HepG2 (cell line): ENCODE results near the gene GSK3A. TPM values are rescaled to one million over a fixed set of nuclear protein-coding genes. Genes with fewer than 3 reads are reported as not detected.

Source experiments
- ARID3A ChIP-seq: IDR thresholded peaks from 2 replicates; pipeline ENCODE4 v1.6.1; 2012; ENCODE audit warnings: low read depth, low read length, improper control_type of control experiment
- ARNTL ChIP-seq: sonication (generic); formaldehyde crosslinking; IDR thresholded peaks from 2 replicates; pipeline ENCODE4 v1.4.0; 2020; ENCODE audit warnings: mild to moderate bottlenecking, missing genetic modification reagents
- ATRX ChIP-seq: sonication (generic); formaldehyde crosslinking; IDR thresholded peaks from 2 replicates; pipeline ENCODE4 v1.4.0; 2020; ENCODE audit warnings: missing genetic modification reagents, borderline replicate concordance
- HMGXB4 ChIP-seq, 2 experiments: sonication (generic) in 1 of 2; formaldehyde crosslinking in 1 of 2; IDR thresholded peaks; 2 replicates each; pipeline versions ENCODE4 v1.4.0 to v1.6.1; 2018 to 2020; ENCODE audit warnings: missing genetic modification reagents in 2 of 2, borderline replicate concordance in 1 of 2, low read depth in 1 of 2, mild to moderate bottlenecking in 1 of 2, missing biosample characterization in 1 of 2
- HOXA7 ChIP-seq: sonication (generic); formaldehyde crosslinking; IDR thresholded peaks from 2 replicates; pipeline ENCODE4 v1.8.1; 2022; ENCODE audit warnings: mild to moderate bottlenecking, missing genetic modification reagents, moderate library complexity
- IKZF4 ChIP-seq: sonication (generic); formaldehyde crosslinking; IDR thresholded peaks from 2 replicates; pipeline ENCODE4 v1.5.1; 2020; ENCODE audit warnings: borderline replicate concordance, mild to moderate bottlenecking, low read depth, missing genetic modification reagents; ENCODE audit errors: not compliant biosample characterization
- JDP2 ChIP-seq: sonication (generic); formaldehyde crosslinking; IDR thresholded peaks from 2 replicates; pipeline ENCODE4 v1.8.1; 2022; ENCODE audit warnings: missing genetic modification reagents, borderline replicate concordance
- JUNB ChIP-seq: sonication (generic); formaldehyde crosslinking; IDR thresholded peaks from 2 replicates; pipeline ENCODE4 v1.8.0; 2022; ENCODE audit warnings: missing genetic modification reagents, mild to moderate bottlenecking, borderline replicate concordance
- PCBP1 ChIP-seq: fragments of 200-400 bp; formaldehyde crosslinking; IDR thresholded peaks from 2 replicates; pipeline ENCODE4 v1.6.1; 2017; ENCODE audit warnings: mild to moderate bottlenecking, low read depth, low read length, borderline replicate concordance
- SMAD3 ChIP-seq: sonication (generic); formaldehyde crosslinking; IDR thresholded peaks from 2 replicates; pipeline ENCODE4 v1.4.0; 2020; ENCODE audit warnings: missing genetic modification reagents
- SMARCE1 ChIP-seq: fragments of 450-650 bp; IDR thresholded peaks from 2 replicates; pipeline ENCODE4 v1.6.1; 2017; ENCODE audit warnings: borderline replicate concordance
- SRF ChIP-seq: IDR thresholded peaks from 2 replicates; pipeline ENCODE4 v1.6.1; 2011; ENCODE audit warnings: mild to moderate bottlenecking, low read depth, low read length, moderate library complexity
- TEAD3 ChIP-seq: optimal IDR thresholded peaks from 2 replicates; pipeline ENCODE3; 2016; ENCODE audit warnings: borderline replicate concordance
- ZBTB46 ChIP-seq: sonication (generic); formaldehyde crosslinking; IDR thresholded peaks from 2 replicates; pipeline ENCODE4 v1.4.0; 2020; ENCODE audit warnings: mild to moderate bottlenecking, missing genetic modification reagents, borderline replicate concordance
- ZNF232 ChIP-seq: sonication (generic); formaldehyde crosslinking; IDR thresholded peaks from 2 replicates; pipeline ENCODE4 v1.4.0; 2020; ENCODE audit warnings: missing genetic modification reagents, borderline replicate concordance
- ZNF24 ChIP-seq: fragments of 450-650 bp; IDR thresholded peaks from 2 replicates; pipeline ENCODE4 v1.6.1; 2017; ENCODE audit warnings: antibody characterized with exemption, mild to moderate bottlenecking
- ZNF362 ChIP-seq: sonication (generic); formaldehyde crosslinking; IDR thresholded peaks from 2 replicates; pipeline ENCODE4 v1.4.0; 2020; ENCODE audit warnings: missing genetic modification reagents, mild to moderate bottlenecking, borderline replicate concordance
- ZNF792 ChIP-seq: IDR thresholded peaks from 2 replicates; pipeline ENCODE4 v1.6.1; 2016
- ZSCAN22 ChIP-seq: sonication (generic); formaldehyde crosslinking; IDR thresholded peaks from 2 replicates; pipeline ENCODE4 v1.4.0; 2020; ENCODE audit warnings: mild to moderate bottlenecking, missing genetic modification reagents
- polyA plus RNA-seq, 8 experiments: library from polyadenylated mRNA; depleted of rRNA in 3 of 8; stranded (reverse) in 7 of 8; unstranded in 1 of 8; fragments of >200 nt; fragmentation: Illumina TruSeq in 4 of 8; extraction: Trizol in 4 of 8; gene quantifications; 2 replicates each; pipeline versions ENCODE4 v1.2.1 to v1.2.3, GENCODE V29; 2011 to 2016; ENCODE audit warnings: low read depth in 4 of 8, missing spikeins in 1 of 8, mixed read lengths in 1 of 8; ENCODE audit not compliant: insufficient read depth in 1 of 8
- total RNA-seq, 5 experiments: library from RNA; depleted of rRNA; stranded (reverse); fragments of >200 nt; fragmentation: Illumina TruSeq; extraction: Trizol; gene quantifications; 2 replicates each; pipeline ENCODE4 v1.2.3, GENCODE V29; 2016; ENCODE audit warnings: low read depth in 1 of 5
- TF ChIP-seq, protein P1 (sequence below): sonication (generic); formaldehyde crosslinking; IDR thresholded peaks from 2 replicates; pipeline ENCODE4 v1.4.0; 2020; ENCODE audit warnings: mild to moderate bottlenecking, low read depth, missing genetic modification reagents

GSK3A gene
- total and polyA plus RNA-seq, 2 of the 13 experiments (the other 11 are each of a cell fraction or from before 2014, with no cell fraction given), result 16.9 to 52.5 TPM

DNA sequence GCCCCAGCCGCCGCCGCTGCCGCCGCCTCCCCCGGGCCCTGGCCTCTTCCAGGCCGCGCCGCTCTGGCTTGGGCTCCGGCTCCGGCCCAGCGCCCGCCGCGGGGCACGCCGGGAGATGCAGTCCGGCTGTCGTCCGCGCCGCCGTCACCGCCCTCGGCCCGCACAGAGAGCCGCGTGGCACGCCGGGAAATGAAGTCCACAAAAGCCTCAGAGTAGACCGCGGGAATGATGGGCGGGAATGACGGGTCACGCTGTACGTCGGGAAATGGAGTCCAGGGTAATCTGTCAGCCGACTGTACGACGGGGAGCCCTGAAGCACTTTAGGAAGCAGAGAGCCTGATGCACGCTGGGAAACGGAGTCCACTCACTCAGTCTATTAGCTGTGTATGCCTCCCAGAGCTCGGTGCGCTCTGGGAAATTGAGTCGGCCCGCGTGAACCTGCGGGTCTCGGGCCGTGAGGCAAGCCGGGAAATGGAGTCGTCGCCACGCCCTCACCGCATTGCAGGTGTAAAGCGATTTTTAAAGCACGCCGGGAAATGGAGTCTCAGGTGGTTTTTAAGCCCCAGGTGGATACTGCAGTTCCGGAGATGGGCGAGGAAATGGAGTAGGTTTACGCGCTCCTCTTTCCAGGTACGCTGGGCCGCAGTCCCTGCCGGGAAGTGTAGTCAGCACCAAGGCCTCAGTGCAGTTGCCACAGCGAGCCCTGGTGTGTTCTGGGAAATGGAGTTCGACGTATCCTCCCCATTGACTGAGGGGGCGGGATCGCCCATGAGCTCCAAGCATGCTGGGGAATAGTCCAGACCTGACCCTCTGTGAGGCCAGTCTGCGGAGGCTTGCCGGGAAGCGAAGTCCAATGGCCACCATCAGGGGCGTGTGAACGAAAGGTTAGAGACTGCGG, at the start of gene GSK3A (continued):
- TF ChIP-seq HMGXB4 (CRISPR knock-in tag; IDR thresholded peaks at IDR 0.05; ENCODE audit: borderline replicate concordance in 1 of 2, low read depth in 1 of 2) (peak; percentile 58 to 67; a peak in 3 of 4 replicates), ARNTL (CRISPR knock-in tag) (no peak), ZNF362 (CRISPR knock-in tag) (no peak), ATRX (no peak), SMARCE1 (no peak), SMAD3 (CRISPR knock-in tag) (peak; percentile 20; the same call in 1 of the 2 replicates), JUNB (CRISPR knock-in tag) (no peak), ZNF24 (no peak), SRF (peak; percentile 21; the same call in 1 of the 2 replicates), ZSCAN22 (CRISPR knock-in tag) (no peak), ZBTB46 (CRISPR knock-in tag) (no peak), ZNF232 (peak; percentile 77; the same call in 1 of the 2 replicates), PCBP1 (no peak), HOXA7 (CRISPR knock-in tag) (no peak), JDP2 (CRISPR knock-in tag) (no peak), ARID3A (0 out of 2 replicates have a peak, but pooled peaks have one; percentile 20), IKZF4 (no peak), ZNF792 (CRISPR knock-in tag) (no peak), TEAD3 (CRISPR knock-in tag) (peak; percentile 63)
- TF ChIP-seq, protein P1, sequence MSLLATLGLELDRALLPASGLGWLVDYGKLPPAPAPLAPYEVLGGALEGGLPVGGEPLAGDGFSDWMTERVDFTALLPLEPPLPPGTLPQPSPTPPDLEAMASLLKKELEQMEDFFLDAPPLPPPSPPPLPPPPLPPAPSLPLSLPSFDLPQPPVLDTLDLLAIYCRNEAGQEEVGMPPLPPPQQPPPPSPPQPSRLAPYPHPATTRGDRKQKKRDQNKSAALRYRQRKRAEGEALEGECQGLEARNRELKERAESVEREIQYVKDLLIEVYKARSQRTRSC (CRISPR knock-in tag), result no peak
